ENCODE data around the gene PODXL. TPM values are rescaled to one million over a fixed set of nuclear protein-coding genes. Genes with fewer than 3 reads are reported as not detected.

The PODXL gene
- total and polyA plus RNA-seq, 2 experiments from 2014 or later: 220 to 727 TPM

DNA sequence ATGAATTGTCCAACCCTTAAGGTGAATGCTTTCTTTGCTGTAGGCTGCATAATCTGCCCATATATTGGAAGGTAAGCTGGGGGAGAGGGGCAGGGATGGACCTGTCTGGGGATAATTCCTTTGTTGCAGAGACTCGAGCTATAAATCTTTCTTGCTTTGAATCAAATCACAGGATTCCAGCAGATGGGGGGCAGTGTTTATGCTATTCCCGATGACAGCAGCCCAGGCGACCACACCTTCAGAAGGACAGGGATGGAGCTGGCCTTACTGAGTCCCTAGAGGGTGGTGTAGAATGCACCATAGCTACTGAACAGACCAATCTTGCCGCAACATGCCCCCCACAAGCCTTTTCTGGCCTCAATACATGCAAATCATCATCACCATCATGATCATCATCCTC is 2.5 kb downstream of the PODXL start:
- Mint-ChIP-seq H3K36me3 (ENCODE audit: low read depth) (peaks cover 70% of the 10 kb centered on the region), H3K27me3 (ENCODE audit: insufficient read depth, low read depth, poor library complexity) (peaks cover 30% of the 10 kb centered on the region), H3K9me3 (no peaks in the 10 kb centered on the region), H3K27ac (peak overlapping the region; percentile 1; the same call in 1 of the 2 replicates), H3K4me1 (peaks cover 66% of the 10 kb centered on the region), H3K4me3 (peak overlapping the region; percentile 98)
- Histone ChIP-seq H2AFZ (no peak overlapping the region), H3K27ac (ENCODE audit: low read depth) (peak overlapping the region; percentile 79), H4K20me1 (replicated peaks; ENCODE audit: insufficient read depth) (peaks cover 67% of the 10 kb centered on the region), H3F3A (replicated peaks; ENCODE audit: low read depth) (peaks cover 54% of the 10 kb centered on the region), H3K79me2 (replicated peaks; ENCODE audit: insufficient read depth) (peaks cover 80% of the 10 kb centered on the region), H3K4me1 (ENCODE audit: insufficient read depth) (peaks cover 67% of the 10 kb centered on the region), H3K4me2 (peak overlapping the region; percentile 100), H3K27me3 (ENCODE audit: insufficient read depth) (no peaks in the 10 kb centered on the region), H3K9me2 (ENCODE audit: insufficient read depth) (no peaks in the 10 kb centered on the region), H3K36me3 (ENCODE audit: insufficient read depth) (peaks cover 31% of the 10 kb centered on the region), H3K4me3 (peak overlapping the region; percentile 99)
- TF ChIP-seq, protein P1, sequence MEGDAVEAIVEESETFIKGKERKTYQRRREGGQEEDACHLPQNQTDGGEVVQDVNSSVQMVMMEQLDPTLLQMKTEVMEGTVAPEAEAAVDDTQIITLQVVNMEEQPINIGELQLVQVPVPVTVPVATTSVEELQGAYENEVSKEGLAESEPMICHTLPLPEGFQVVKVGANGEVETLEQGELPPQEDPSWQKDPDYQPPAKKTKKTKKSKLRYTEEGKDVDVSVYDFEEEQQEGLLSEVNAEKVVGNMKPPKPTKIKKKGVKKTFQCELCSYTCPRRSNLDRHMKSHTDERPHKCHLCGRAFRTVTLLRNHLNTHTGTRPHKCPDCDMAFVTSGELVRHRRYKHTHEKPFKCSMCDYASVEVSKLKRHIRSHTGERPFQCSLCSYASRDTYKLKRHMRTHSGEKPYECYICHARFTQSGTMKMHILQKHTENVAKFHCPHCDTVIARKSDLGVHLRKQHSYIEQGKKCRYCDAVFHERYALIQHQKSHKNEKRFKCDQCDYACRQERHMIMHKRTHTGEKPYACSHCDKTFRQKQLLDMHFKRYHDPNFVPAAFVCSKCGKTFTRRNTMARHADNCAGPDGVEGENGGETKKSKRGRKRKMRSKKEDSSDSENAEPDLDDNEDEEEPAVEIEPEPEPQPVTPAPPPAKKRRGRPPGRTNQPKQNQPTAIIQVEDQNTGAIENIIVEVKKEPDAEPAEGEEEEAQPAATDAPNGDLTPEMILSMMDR (conservative IDR thresholded peaks at IDR 0.05; ENCODE audit: low read depth in 2 of 2): peak in 1 of 2 experiments; percentile 15; a peak in 1 of 4 replicates
- TF ChIP-seq POLR2AphosphoS5 (IDR thresholded peaks at IDR 0.05; ENCODE audit: low read depth): no peak
- ATAC-seq: no peak
- no peak for DNase-seq (ENCODE audit: low spot score)

DNA sequence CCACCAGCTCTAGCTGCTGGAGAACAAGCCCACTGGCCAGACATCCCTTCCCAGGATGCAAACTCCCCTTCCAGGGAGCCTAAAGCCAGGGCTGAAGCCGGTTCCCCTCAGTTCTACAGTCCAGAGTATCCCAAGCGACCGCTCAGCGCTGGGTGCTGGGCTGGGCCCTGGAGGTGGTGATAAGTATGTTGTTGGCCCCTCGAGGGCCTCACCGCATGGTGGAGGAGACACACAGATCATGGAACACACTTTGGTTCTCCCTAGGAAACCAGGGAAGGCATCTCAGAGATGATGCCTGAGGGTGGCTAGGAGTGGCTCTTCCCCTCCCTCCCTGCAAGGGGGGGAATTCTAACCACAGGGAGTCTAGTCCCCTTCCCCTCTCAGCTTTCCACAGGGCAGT is 4.4 kb downstream of the PODXL start:
- H3K36me3 ChIP-seq (ENCODE audit: insufficient read depth): peaks cover 31% of the 10 kb centered on the region
- H3K27me3 Mint-ChIP-seq (ENCODE audit: insufficient read depth, low read depth, poor library complexity): peaks cover 32% of the 10 kb centered on the region
- no peaks in the 10 kb centered on the region for H3K9me3 Mint-ChIP-seq
- H3K9me2 ChIP-seq (ENCODE audit: insufficient read depth): no peaks in the 10 kb centered on the region
- peak overlapping the region; percentile 89; the same call in 1 of the 2 replicates for H3K27ac Mint-ChIP-seq
- peak overlapping the region; percentile 98 for H3K4me3 Mint-ChIP-seq
- H3K36me3 Mint-ChIP-seq (ENCODE audit: low read depth): peaks cover 85% of the 10 kb centered on the region
- peaks cover 86% of the 10 kb centered on the region for H4K20me1 ChIP-seq (replicated peaks; ENCODE audit: insufficient read depth)
- peaks cover 64% of the 10 kb centered on the region for H3F3A ChIP-seq (replicated peaks; ENCODE audit: low read depth)
- peaks cover 72% of the 10 kb centered on the region for H3K4me1 Mint-ChIP-seq
- H3K4me2 ChIP-seq: peak overlapping the region; percentile 100
- peaks cover 96% of the 10 kb centered on the region for H3K79me2 ChIP-seq (replicated peaks; ENCODE audit: insufficient read depth)
- H3K27ac ChIP-seq (ENCODE audit: low read depth): peak overlapping the region; percentile 79
- H3K4me3 ChIP-seq: peak overlapping the region; percentile 99
- H3K27me3 ChIP-seq (ENCODE audit: insufficient read depth): no peaks in the 10 kb centered on the region
- peak; percentile 3; the same call in 2 of the 3 replicates for ATAC-seq
- no peak for DNase-seq (ENCODE audit: low spot score)
- H3K4me1 ChIP-seq (ENCODE audit: insufficient read depth): peaks cover 77% of the 10 kb centered on the region
- H2AFZ ChIP-seq: no peak overlapping the region
- TF ChIP-seq ZNF331 (CRISPR knock-in tag; IDR thresholded peaks at IDR 0.05; ENCODE audit: low read depth) (no peak), ZNF114 (CRISPR knock-in tag; IDR thresholded peaks at IDR 0.05) (no peak), STAT1 (IDR thresholded peaks at IDR 0.05; ENCODE audit: unreplicated experiment) (no peak), POLR2AphosphoS5 (IDR thresholded peaks at IDR 0.05; ENCODE audit: low read depth) (no peak; the same call in 1 of the 2 replicates), CREB1 (CRISPR knock-in tag; IDR thresholded peaks at IDR 0.05; ENCODE audit: low read depth) (no peak), JUNB (IDR thresholded peaks at IDR 0.05; ENCODE audit: unreplicated experiment) (no peak), EZH2 (IDR thresholded peaks at IDR 0.05; ENCODE audit: low read depth, unreplicated experiment) (no peak), EZH2phosphoT487 (IDR thresholded peaks at IDR 0.05; ENCODE audit: unreplicated experiment) (no peak)
- TF ChIP-seq, protein P2, sequence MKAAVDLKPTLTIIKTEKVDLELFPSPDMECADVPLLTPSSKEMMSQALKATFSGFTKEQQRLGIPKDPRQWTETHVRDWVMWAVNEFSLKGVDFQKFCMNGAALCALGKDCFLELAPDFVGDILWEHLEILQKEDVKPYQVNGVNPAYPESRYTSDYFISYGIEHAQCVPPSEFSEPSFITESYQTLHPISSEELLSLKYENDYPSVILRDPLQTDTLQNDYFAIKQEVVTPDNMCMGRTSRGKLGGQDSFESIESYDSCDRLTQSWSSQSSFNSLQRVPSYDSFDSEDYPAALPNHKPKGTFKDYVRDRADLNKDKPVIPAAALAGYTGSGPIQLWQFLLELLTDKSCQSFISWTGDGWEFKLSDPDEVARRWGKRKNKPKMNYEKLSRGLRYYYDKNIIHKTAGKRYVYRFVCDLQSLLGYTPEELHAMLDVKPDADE (IDR thresholded peaks at IDR 0.05): no peak
- TF ChIP-seq, protein P3, sequence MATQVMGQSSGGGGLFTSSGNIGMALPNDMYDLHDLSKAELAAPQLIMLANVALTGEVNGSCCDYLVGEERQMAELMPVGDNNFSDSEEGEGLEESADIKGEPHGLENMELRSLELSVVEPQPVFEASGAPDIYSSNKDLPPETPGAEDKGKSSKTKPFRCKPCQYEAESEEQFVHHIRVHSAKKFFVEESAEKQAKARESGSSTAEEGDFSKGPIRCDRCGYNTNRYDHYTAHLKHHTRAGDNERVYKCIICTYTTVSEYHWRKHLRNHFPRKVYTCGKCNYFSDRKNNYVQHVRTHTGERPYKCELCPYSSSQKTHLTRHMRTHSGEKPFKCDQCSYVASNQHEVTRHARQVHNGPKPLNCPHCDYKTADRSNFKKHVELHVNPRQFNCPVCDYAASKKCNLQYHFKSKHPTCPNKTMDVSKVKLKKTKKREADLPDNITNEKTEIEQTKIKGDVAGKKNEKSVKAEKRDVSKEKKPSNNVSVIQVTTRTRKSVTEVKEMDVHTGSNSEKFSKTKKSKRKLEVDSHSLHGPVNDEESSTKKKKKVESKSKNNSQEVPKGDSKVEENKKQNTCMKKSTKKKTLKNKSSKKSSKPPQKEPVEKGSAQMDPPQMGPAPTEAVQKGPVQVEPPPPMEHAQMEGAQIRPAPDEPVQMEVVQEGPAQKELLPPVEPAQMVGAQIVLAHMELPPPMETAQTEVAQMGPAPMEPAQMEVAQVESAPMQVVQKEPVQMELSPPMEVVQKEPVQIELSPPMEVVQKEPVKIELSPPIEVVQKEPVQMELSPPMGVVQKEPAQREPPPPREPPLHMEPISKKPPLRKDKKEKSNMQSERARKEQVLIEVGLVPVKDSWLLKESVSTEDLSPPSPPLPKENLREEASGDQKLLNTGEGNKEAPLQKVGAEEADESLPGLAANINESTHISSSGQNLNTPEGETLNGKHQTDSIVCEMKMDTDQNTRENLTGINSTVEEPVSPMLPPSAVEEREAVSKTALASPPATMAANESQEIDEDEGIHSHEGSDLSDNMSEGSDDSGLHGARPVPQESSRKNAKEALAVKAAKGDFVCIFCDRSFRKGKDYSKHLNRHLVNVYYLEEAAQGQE (IDR thresholded peaks at IDR 0.05; ENCODE audit: unreplicated experiment): no peak
